ENCODE measurements around the gene NUDT1. TPM values are rescaled to one million over a fixed set of nuclear protein-coding genes. Genes with fewer than 3 reads are reported as not detected.

Gene NUDT1
- total RNA-seq, 1 experiment from 2014 or later: 47.4 TPM

DNA sequence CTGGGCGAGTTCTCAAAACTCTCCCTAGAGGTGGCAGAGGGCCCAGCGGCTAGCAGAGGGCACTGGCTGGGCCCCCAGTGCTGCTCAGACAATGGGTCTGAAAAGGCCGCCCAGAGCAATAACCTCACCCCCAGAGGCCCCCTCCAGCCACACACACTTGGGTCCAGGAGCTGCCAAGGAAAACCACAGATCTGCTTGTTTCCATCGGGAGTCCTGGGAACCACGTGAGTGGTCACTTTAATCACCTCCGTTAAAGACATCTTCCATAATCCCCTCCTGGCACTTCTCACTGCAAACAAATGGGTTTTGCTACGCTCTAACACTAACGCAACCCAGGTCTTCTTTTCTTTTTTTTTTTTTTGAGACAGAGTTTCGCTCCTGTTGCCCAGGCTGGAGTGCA, 30.0 kb downstream of the NUDT1 start (continued):
- TF ChIP-seq ELF1 (IDR thresholded peaks at IDR 0.05; ENCODE audit: borderline replicate concordance, low read depth): no peak

DNA sequence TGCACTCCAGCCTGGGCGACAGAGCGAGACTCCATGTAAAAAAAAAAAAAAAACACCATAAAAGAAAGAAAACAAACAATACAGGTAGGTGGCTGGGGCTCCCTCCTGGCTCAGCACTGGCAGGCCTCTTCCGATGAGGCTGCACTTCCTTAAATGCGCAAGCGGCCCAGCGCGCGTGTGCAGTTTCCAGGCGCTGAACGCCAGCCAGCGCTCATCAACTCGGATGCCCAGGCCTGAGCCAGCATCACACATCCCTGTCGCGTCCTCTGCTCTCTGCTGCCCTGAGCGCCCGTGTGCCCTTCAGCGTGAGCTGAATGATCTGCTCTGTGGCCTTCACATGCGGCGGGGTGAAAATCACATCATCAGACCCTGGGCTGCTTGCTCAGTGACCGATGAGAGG, 31.8 kb downstream of the NUDT1 start:
- H3K9ac ChIP-seq (ENCODE audit: low read length): no peak overlapping the region
- TF ChIP-seq SP1 (IDR thresholded peaks at IDR 0.05; ENCODE audit: low read depth): no peak
- no peaks in the 10 kb centered on the region for H3K9me3 ChIP-seq (ENCODE audit: control insufficient read depth in 1 of 2, insufficient read depth in 1 of 2, low read depth in 1 of 2, low read length in 2 of 2)
- no peaks in the 10 kb centered on the region for H3K4me1 ChIP-seq (ENCODE audit: control insufficient read depth in 1 of 2, insufficient read depth in 2 of 2, low read length in 2 of 2)
- POLR2A ChIA-PET: no interaction called here
- H3K4me3 ChIP-seq (replicated peaks in 1 of 2; ENCODE audit: low read depth in 1 of 2, low read length in 2 of 2): no peak overlapping the region
- RAD21 ChIA-PET (ENCODE audit: low non-redundant PET in 1 of 2, low total read pairs in 2 of 2, uncharacterized antibody in 2 of 2, unreplicated experiment in 2 of 2): no interaction called here
- CTCF ChIA-PET: no interaction called here
- no peak overlapping the region for H2AFZ ChIP-seq (ENCODE audit: low read depth, low read length, poor library complexity, severe bottlenecking)
- no peaks in the 10 kb centered on the region for H3K27me3 ChIP-seq (ENCODE audit: insufficient read depth, low read length)
- no peaks in the 10 kb centered on the region for H4K20me1 ChIP-seq (ENCODE audit: insufficient read depth)
- no peak overlapping the region for H3K4me2 ChIP-seq (ENCODE audit: low read length)
- no peaks in the 10 kb centered on the region for H3K79me2 ChIP-seq (ENCODE audit: insufficient read depth, low read length)
- H3K36me3 ChIP-seq (ENCODE audit: control insufficient read depth in 1 of 2, insufficient read depth in 2 of 2, low read length in 2 of 2): no peaks in the 10 kb centered on the region
- DNase-seq (ENCODE audit: low read depth, low spot score) (no peak), ATAC-seq (no peak)
- no peak overlapping the region for H3K27ac ChIP-seq (ENCODE audit: low read depth, low read length)
- no peaks in the 10 kb centered on the region for H3K9me2 ChIP-seq (ENCODE audit: insufficient read depth)
- no TSS peak for BruUV-seq (replicated peaks)
- intact Hi-C loops (cut with micrococcal nuclease): no loop called here

DNA sequence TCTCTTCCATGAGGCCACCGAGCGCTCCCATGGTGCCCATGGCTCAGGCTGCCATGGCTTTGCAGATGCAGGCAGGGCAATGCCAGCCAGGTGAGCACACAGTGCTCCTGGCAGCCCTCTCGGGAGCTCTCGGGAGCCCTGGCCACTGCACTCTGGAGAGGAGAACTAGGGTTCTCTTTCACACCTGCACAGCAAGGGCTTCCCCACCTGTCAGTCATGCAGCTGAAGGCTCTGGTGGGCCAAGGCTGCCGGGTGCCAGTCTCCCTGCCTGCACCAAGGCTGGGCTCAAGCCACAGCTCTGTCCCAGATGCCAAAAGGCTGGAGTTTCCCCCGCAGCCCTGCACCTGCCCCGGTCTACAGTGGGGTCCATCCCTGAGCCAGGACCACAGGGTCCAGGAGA, 32.6 kb downstream of the NUDT1 start:
- no TSS peak for BruUV-seq (replicated peaks)
- no peak overlapping the region for H2AFZ ChIP-seq (ENCODE audit: low read depth, low read length, poor library complexity, severe bottlenecking)
- no peak overlapping the region for H3K9ac ChIP-seq (ENCODE audit: low read length)
- ChIA-PET POLR2A (no interaction called here), CTCF (no interaction called here), RAD21 (ENCODE audit: low non-redundant PET in 1 of 2, low total read pairs in 2 of 2, uncharacterized antibody in 2 of 2, unreplicated experiment in 2 of 2) (no interaction called here)
- ATAC-seq (no peak), DNase-seq (ENCODE audit: low read depth, low spot score) (no peak)
- H3K4me1 ChIP-seq (ENCODE audit: control insufficient read depth in 1 of 2, insufficient read depth in 2 of 2, low read length in 2 of 2): no peaks in the 10 kb centered on the region
- no peak overlapping the region for H3K4me3 ChIP-seq (replicated peaks in 1 of 2; ENCODE audit: low read depth in 1 of 2, low read length in 2 of 2)
- no peaks in the 10 kb centered on the region for H3K9me3 ChIP-seq (ENCODE audit: control insufficient read depth in 1 of 2, insufficient read depth in 1 of 2, low read depth in 1 of 2, low read length in 2 of 2)
- H3K36me3 ChIP-seq (ENCODE audit: control insufficient read depth in 1 of 2, insufficient read depth in 2 of 2, low read length in 2 of 2): no peaks in the 10 kb centered on the region
- intact Hi-C loops (cut with micrococcal nuclease): no loop called here
- H3K79me2 ChIP-seq (ENCODE audit: insufficient read depth, low read length): 0 out of 2 replicates have a peak, but pooled peaks cover 2% of the 10 kb centered on the region
- H3K9me2 ChIP-seq (ENCODE audit: insufficient read depth): no peaks in the 10 kb centered on the region
- TF ChIP-seq, protein P1, sequence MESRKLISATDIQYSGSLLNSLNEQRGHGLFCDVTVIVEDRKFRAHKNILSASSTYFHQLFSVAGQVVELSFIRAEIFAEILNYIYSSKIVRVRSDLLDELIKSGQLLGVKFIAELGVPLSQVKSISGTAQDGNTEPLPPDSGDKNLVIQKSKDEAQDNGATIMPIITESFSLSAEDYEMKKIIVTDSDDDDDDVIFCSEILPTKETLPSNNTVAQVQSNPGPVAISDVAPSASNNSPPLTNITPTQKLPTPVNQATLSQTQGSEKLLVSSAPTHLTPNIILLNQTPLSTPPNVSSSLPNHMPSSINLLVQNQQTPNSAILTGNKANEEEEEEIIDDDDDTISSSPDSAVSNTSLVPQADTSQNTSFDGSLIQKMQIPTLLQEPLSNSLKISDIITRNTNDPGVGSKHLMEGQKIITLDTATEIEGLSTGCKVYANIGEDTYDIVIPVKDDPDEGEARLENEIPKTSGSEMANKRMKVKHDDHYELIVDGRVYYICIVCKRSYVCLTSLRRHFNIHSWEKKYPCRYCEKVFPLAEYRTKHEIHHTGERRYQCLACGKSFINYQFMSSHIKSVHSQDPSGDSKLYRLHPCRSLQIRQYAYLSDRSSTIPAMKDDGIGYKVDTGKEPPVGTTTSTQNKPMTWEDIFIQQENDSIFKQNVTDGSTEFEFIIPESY (IDR thresholded peaks at IDR 0.05; ENCODE audit: extremely low read depth, insufficient replicate concordance, low read length): no peak
- no peak for TF ChIP-seq ZFX (IDR thresholded peaks at IDR 0.05)
- TF ChIP-seq ELF1 (IDR thresholded peaks at IDR 0.05; ENCODE audit: borderline replicate concordance, low read depth): no peak
- no peak for TF ChIP-seq POLR2AphosphoS5 (IDR thresholded peaks at IDR 0.05; ENCODE audit: low read depth, low read length)
- no peak for TF ChIP-seq POLR2A (IDR thresholded peaks at IDR 0.05; ENCODE audit: borderline replicate concordance, extremely low read depth, insufficient read depth, insufficient read length)
- no peak for TF ChIP-seq EGR1 (IDR thresholded peaks at IDR 0.05; ENCODE audit: low read depth)
- TF ChIP-seq FOSL1 (IDR thresholded peaks at IDR 0.05; ENCODE audit: low read depth): no peak
- TF ChIP-seq YY1 (IDR thresholded peaks at IDR 0.05; ENCODE audit: extremely low read depth, insufficient replicate concordance, low read depth, low read length): no peak
- TF ChIP-seq RAD21 (IDR thresholded peaks at IDR 0.05; ENCODE audit: low read depth): no peak
- TF ChIP-seq, protein P2, sequence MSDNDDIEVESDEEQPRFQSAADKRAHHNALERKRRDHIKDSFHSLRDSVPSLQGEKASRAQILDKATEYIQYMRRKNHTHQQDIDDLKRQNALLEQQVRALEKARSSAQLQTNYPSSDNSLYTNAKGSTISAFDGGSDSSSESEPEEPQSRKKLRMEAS (IDR thresholded peaks at IDR 0.05): no peak
- no peak for TF ChIP-seq SRF (IDR thresholded peaks at IDR 0.05; ENCODE audit: low read depth)
- H4K20me1 ChIP-seq (ENCODE audit: insufficient read depth): no peaks in the 10 kb centered on the region
- H3K27ac ChIP-seq (ENCODE audit: low read depth, low read length): no peak overlapping the region
- no peak overlapping the region for H3K4me2 ChIP-seq (ENCODE audit: low read length)
- no peaks in the 10 kb centered on the region for H3K27me3 ChIP-seq (ENCODE audit: insufficient read depth, low read length)
